Umbilical cord (tissue), 2 donors: Measurements from ENCODE around the gene DDR1. TPM values are rescaled to one million over a fixed set of nuclear protein-coding genes. Genes with fewer than 3 reads are reported as not detected.

Source experiments
- DNase-seq: peaks from one replicate; pipeline ENCODE4 v3.0.0-alpha.2; 2015; ENCODE audit warnings: low spot score
- total RNA-seq: library from RNA; depleted of rRNA; stranded (reverse); fragments of >200 nt; gene quantifications from one replicate; pipeline ENCODE4 v1.2.3, GENCODE V29; 2014; ENCODE audit warnings: low replicate concordance; ENCODE audit not compliant: insufficient read depth

DDR1 gene
- total RNA-seq, 1 donor from 2014 or later: 19.0 TPM

DNA sequence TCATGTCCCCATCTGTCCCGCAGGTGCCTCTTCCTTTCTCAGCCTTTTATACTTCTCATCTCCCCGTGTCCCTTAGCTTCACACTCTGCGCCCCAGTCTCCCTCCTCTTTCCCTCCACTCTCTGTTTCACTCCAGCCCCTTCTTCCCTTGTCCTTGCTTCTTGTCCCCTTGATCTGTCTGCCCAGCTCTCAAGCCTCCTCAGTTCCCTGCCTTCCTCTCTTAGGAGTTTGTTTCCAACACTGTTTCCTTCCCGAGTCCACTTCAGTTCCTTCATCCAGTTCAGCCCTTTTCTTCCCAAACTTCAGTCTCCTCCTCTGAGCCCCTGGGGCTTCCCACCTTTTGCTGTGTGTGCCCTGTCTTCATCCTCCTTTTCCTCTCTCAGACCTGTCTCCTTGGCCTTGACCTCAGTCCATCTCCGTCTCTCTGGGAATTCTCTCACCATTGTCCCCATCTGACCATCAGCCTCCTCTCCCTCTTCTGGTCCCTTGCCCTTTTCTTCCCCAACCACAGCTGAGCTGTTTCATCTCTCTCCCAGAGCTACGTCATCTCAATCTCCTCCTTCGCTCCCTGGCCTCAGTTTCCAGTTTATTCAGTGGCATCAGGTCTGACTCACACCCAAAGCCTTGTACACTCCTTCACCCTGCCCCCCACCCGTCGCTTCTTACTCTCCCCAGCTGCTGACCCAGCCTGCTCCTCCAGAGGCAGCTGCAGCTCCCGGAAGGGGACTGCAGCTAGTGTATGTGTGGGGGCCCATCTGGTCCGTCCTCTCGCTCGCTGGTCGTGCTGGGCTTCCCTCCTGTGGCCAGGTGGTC is 2.7 kb upstream of the DDR1 start:
- peak; percentile 80 for DNase-seq

DNA sequence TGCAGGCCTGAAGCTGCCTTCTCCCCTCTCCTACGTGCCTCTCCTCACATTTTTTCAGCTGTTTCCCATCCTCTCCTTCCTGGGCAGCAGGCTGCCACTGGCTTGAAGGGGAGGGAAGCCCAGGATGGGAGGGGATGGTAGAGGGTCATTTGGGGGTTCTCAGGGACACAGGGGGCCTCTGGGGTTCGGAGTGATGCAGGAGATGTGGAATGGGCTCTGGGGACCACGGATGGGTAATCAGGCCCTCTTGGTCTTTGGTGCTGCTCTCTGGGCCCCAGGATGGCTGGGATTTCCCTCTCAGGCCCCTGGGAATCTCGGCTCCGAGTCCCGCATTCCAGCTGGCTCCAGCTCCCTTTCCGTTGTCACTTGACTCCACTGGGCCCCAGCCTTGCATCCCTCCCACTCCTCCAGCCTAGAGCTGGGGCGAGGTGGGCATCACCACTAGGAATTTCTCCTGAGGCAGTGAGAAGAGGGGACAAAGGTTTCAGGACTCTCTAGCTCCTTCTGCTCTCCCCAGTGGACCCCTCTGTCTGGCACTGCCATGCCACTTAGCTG is 2.0 kb upstream of the DDR1 start:
- peak; percentile 48 for DNase-seq

DNA sequence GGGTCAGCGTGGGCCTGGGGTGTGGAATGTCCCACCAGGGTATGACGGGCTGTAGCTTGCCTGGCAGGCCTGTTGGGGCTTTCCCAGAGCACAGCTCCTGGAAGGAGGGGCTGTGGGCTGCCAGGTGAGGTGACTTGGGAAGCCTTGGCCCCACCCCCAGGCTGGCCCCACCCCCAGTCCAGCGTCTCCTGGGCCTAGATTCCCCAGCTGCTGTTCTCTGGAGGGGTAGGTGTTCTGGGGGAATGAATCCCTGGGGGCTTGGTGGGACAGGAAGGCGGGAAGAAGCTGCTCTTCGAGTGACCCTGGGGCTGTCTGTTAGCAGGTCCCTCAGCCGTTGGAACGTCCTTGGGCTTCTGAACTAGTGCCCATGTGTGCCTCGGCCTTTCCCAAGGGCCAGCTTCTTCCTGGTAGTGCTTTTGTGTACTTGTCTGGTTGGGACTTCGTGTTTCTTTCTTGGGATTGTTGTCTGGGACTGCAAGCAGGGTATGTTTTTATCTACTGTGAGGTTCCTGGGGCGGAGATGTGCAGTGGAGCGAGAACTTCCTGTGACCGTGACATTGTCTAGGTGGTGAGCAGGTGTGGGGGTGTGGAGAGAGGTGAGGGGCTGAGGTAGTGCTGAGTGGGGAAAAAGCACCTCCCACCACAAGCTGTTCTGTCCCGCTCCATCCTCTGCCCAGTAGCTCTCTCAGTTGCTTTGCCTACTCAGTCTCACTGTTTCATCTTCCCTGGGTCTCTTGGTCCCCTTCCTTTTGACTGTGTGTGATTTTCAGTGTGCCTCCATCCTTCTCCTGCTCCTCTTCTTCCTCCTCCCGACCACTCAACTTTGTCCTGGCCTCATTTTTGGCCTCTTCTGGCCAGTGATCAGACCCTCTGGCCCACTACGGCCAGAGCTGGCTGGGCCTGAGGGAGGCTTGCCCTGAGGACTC is 1.3 kb upstream of the DDR1 start:
- DNase-seq: peak; percentile 68

DNA sequence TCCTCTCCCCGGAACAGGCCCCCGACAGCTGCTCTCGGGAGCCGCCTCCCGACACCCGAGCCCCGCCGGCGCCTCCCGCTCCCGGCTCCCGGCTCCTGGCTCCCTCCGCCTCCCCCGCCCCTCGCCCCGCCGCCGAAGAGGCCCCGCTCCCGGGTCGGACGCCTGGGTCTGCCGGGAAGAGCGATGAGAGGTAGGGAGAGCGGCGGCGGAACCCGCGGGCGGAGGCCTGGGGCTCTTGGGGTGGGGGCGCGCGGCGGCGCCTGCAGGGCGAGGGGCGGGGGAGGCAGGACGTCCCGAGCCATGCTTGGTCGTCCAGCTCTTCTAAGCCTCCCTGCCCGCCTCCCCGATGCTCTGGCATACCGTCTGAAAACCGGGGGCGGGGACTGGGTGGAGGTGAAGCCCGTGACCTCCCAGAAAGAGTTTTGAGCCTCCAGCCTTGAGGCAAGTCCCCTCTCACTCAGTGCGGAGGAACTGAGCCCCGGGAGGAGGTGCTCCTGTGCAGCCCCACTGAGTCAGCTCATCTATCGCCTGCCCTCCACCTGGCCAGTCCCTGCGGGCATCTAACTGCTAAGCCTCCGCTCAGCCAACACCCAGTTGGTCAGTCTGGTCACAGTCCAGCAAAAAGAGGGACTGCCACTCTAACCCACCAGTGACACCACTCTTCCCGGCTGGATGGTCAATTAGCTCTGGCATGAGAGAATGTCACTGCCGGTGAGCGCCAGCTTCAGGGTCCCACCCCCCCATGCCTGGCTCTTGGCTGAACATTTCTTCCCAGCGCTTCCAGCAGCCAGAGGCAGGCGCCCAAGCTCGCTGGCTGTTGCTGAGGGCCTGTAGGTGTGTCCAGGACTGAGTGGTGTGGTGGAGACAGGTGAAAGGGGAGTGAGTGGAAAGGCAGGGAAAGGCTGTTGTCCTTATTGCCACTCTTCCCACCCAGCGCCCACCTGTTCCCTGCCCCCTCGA is 482 bp downstream of the DDR1 start:
- DNase-seq: peak; percentile 71

DNA sequence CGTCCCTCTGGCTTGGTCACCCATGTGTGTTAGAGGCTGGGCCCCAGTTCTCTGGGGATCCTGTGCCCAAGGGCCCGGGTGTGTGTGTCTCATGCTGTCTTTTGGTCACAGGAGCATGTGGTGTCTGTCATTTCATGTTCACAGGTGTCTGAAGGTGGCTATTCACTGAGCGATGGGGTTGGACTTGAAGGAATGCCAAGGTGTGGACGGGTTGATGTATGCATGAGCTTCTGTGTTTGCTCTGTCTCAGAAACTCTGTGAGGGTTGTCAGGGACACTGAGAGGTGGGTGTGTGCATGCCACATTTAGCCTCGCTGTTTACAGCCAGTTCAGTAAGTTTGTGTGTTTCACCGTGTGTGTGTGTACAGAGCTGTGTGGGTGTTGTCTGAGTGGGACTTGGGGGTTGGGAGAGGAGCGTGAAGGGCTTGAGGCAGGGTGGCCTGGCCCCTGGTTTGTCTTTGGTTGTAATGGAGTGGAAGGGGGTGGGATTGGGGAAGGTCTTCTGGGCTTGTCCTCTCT is 1.2 kb downstream of the DDR1 start:
- peak; percentile 67 for DNase-seq

DNA sequence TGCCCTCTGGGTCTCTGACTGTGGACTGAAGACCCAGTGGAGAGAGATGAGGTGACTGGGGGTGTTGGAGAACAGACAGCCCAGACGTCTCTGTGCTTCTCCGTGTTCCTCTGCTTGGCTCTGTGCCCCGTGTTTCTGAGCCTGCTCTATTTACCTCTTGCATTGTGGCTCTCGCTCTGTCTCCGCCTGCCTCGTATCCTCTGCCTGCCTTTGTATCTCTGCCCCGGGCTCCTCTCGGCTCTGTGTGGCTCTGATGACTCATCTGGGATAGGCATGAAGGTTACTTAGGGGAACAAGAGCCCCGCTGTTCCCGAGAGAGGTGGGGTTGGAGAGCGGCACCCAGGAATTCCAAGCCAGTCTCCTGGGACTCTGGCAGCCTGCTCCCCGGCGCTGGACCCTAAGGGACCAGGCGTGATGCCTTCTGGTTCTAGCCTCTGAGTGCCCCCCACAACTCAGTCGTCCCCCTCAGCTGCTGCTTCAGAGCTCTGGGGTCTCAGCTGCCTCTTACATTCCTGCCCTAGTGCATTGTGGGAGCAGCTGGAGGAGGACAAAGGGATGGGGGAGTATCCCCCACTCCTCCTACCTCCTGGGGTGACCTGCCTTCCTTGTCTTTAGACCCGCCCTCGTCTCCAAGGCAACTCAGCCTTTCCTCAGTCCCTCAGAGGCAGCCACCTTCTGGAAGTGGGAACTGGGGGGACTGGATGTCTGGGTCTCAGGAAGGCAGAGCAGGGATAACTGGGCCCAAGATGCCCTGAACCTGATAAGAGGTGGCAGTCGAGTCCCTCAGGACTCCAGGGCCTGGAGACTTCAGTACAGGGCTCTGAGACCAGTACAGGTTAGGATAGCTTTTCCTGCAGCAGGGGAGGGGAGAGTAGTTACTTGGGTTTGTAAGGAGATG is 1.9 kb downstream of the DDR1 start:
- peak; percentile 88 for DNase-seq

DNA sequence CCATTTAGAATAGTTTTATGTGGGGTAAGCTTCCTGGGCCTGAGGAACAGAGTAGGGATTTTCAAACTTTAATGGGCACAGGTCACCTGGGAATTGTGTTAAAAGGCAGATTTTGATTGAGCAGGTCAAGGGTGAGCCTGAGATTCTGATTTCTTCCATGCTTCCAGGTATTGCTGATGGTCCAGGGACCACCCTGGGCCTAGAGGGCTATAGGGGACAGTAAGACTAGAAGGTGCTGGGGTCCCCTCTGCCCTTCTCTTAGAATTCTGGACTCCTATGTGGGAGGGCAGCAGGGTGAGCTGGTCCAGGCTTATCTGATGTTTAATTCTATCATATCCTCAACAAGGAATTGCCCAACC is 2.6 kb downstream of the DDR1 start:
- DNase-seq: no peak

DNA sequence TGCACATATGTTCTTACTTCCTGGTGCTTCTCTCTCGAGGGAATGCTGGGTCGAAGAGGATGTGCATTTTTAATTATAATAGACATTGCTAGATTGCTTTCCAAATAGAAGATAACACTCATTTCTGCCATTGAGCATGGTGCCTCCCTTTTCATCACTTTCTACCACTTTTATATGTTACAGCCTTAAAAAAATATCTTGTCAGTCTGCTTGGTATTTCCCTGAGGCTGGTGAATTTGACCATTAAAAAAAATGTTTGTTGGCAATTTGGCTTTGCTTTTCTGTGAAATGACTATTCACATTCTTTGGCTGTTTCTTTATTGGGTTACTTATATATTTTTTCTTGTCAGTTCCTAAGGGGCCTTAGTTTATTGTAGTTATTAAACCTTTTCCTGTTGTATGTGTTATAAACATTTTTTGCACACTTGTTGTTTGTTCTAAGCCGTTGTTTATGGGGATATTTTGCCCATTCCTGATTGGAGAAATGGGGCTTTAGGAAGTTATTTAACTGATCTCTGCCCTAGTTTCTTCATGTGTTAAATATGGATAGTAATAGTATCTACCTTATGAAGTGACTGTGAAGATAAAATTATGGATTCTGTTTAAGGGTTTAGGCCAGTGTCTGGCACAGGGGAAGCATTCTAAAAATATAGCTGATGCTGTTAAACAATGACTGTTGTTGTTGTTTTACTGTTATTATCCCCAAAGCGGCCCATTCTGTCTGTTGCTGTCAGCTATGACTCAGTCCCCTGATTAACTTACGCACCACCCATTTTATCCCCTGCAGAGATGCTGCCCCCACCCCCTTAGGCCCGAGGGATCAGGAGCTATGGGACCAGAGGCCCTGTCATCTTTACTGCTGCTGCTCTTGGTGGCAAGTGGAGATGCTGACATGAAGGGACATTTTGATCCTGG is 3.8 kb downstream of the DDR1 start:
- DNase-seq: no peak

DNA sequence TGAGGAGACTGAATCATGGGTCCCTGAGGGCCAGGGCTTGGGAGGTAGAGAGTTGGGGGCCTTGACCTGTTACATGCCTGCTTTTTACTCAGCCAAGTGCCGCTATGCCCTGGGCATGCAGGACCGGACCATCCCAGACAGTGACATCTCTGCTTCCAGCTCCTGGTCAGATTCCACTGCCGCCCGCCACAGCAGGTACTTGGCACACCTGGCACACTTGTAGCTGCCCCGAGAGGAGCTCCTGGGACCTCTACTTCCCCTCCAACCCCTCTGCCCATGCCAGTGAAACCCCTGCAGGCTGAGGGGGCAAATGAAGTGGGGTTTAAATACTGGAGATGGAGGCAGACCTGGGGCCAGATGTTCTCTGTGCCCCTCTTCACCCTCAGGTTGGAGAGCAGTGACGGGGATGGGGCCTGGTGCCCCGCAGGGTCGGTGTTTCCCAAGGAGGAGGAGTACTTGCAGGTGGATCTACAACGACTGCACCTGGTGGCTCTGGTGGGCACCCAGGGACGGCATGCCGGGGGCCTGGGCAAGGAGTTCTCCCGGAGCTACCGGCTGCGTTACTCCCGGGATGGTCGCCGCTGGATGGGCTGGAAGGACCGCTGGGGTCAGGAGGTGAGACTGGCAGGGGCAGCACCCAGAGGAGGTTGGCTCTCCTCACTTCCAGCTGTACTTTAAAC is 4.6 kb downstream of the DDR1 start:
- DNase-seq: no peak

DNA sequence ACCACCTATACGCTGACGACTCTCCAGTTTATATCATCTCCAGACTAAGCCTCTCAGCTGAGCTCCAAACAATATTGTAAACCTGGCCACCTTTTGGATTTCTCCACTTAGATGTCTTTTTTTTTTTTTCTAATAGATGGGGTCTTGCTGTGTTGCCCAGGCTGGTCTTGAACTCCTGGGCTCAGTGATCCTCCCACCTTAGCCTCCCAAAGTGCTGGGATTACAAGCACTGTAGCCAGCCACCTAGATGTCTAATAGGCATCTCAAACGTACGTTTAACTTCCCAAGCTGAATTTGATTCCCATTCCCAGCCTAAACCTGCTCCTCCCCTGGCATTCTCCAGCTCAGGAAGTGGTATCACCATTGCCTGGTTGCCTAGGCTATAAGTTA is 5.2 kb downstream of the DDR1 start:
- DNase-seq: no peak

DNA sequence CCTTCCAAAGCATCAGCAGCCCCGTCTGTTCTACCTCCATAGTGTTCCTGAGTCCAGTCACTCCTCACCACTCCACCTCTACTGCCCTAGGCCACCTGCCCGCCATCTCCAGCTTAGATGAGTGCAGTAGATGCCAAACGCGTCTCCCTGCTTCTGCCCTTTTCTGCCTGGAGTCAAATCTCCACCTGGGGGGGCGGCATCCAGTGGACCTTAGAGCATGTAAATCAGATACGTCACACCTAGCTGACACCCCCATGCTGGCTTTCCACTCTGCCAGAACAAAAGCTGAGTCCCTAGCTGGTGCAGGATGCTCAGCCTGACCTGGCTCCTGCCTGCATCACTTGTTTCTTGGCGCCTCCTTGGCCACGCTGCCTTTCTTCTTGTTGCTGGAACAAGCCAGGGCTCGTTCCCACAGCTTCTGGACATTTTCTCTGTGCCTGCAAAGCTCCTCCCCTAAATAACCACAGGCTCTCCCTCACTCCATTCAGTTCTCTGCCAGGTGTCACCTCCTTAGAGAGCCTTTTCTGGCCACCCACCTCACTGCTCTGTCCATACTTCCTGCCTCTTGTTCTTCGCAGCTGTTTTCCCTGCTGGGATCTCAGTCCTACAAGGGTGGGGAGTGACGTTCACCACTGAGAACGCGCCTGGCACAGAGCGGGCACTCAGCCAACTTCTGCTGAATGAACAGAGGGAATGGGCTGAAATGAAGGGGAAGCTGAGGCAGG is 5.8 kb downstream of the DDR1 start:
- peak; percentile 44 for DNase-seq

DNA sequence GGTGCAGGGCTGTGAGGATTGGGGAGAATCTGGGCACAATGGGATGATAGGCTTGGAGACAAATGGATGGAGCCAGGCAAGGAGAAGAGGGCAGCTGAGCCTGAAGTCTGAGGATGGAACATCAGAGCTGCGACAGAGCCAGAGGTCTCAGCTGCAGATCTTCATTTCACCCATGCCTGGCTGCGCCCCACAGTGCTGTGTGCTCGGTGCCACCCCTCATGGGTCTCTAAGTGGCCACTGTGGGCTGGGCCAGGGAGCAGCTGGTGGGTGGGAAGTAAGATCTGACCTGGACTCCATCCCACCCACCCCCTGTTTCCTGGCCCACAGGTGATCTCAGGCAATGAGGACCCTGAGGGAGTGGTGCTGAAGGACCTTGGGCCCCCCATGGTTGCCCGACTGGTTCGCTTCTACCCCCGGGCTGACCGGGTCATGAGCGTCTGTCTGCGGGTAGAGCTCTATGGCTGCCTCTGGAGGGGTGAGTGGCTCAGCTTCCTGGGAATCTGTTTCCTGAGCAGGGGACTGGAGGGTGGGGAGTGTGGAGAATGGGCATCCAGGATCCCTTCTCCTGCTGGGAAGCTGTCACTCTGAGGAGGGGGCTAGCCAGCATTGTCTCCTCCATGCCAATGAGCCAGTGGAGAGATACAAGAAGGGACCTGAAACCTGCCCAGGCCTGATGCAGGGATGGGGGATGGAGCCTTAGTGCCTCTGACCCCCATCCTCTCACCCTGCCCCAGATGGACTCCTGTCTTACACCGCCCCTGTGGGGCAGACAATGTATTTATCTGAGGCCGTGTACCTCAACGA is 6.5 kb downstream of the DDR1 start:
- DNase-seq: no peak

DNA sequence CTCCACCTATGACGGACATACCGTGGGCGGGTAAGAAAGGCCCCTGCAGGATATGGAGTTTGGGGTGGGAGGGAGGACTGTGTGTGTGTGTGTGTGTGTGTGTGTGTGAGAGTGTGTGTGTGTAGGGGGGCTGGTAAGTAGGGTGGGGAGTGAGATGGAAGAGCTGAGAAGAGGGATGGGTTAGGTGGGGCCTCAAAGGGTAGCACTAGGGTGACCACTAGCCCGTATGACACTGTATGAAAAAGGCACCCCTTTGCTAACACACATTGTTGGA is 7.1 kb downstream of the DDR1 start:
- no peak for DNase-seq

DNA sequence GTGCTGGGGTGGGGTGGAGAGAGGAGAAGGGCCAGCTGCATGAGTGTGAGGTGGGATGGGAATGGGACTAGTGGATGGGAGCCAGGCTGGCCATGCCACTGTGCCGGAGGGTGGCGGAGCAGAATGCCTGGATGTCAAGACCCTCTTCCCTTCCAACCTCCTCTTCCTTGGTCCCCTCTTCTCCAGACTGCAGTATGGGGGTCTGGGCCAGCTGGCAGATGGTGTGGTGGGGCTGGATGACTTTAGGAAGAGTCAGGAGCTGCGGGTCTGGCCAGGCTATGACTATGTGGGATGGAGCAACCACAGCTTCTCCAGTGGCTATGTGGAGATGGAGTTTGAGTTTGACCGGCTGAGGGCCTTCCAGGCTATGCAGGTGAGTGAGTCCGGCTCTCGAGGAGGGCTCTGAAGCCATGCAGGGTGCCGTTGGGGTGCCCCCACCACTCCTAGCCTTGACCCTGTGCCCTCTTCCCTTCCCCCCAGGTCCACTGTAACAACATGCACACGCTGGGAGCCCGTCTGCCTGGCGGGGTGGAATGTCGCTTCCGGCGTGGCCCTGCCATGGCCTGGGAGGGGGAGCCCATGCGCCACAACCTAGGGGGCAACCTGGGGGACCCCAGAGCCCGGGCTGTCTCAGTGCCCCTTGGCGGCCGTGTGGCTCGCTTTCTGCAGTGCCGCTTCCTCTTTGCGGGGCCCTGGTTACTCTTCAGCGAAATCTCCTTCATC is 7.7 kb downstream of the DDR1 start:
- DNase-seq: no peak

DNA sequence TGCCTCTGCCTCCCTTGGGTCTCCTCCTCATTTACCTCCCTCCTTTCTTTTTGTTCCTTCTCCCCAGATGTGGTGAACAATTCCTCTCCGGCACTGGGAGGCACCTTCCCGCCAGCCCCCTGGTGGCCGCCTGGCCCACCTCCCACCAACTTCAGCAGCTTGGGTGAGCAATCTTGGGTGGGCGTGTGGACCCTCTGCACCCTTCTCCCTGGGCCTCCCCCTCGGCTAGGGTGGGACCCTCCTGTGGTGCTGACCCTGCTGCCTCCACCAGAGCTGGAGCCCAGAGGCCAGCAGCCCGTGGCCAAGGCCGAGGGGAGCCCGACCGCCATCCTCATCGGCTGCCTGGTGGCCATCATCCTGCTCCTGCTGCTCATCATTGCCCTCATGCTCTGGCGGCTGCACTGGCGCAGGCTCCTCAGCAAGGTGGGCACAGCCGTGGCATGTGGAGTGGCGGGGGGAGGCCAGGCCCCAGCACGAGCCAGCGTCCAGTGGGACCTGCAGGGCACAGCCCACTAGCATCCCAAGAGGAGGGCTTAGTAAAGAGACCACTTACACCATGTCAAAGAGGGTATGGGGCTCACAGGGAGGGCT is 8.8 kb downstream of the DDR1 start:
- no peak for DNase-seq

DNA sequence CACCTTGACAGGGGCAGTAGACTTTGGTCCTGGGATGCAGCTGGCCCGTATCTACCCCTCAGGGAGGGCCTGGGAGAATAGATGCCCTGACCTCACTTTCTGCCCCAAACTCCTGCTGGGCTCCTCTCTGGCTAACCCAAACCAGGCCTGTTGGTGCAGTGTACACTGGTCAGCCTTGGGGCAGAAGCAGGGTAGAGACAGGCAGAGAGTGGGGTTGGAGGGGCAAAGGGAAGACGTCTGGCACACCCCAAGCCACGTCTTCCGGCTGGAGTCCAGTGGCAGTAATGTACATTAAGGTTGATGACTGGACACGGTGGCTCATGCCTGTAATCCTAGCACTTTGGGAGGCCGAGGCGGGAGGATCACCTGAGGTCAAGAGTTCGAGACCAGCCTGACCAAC is 9.3 kb downstream of the DDR1 start:
- DNase-seq: no peak
